Measurements from ENCODE around the gene DDIT4. TPM values are rescaled to one million over a fixed set of nuclear protein-coding genes. Genes with fewer than 3 reads are reported as not detected.

The DDIT4 gene
- total and polyA plus RNA-seq, 9 of the 15 experiments (the other 6 are each of a cell fraction or from before 2014, with no cell fraction given), result 8.2 to 675 (median 159) TPM

DNA sequence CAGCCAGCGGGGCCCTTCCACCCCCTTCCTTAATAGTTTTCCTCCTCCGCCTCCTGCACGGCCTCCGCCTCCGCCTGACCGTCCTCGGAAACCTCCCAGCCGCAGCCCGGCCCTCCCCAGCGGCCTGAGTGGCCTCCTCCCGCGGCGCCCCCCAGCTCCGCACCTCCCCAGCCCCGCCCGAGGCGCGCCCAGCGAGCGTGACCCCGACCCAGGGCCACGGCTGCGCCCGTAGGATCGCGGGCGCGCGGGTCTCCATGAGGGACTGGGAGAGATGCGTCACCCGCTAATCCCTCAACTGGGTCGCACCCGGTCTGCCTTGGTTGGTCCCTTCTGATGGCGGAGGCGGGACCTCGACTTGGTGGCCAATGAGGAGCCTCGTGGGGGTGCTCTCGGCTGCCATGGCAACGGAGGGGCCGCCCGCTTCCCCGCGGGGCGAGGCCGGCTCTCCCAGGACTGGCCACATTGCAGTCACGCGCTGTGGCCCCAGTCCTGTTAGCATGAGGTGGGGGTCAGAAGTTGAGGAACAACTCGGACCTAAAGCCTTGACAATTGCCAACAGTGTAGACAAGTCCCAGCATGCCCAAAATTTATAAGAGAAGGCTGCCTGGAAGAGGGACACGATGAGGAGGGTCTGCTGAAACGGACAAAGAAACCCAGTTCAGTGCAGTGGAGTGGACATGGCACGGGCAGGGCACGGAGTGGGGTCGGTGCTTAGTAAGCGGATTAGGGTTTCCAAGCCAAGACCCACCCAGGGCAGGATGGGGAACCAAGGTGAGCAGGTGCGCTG is 24.3 kb downstream of the DDIT4 start (continued):
- TF ChIP-seq, protein P1, sequence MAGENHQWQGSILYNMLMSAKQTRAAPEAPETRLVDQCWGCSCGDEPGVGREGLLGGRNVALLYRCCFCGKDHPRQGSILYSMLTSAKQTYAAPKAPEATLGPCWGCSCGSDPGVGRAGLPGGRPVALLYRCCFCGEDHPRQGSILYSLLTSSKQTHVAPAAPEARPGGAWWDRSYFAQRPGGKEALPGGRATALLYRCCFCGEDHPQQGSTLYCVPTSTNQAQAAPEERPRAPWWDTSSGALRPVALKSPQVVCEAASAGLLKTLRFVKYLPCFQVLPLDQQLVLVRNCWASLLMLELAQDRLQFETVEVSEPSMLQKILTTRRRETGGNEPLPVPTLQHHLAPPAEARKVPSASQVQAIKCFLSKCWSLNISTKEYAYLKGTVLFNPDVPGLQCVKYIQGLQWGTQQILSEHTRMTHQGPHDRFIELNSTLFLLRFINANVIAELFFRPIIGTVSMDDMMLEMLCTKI (IDR thresholded peaks at IDR 0.05; ENCODE audit: partially characterized antibody), result no peak
- TF ChIP-seq, protein P2, sequence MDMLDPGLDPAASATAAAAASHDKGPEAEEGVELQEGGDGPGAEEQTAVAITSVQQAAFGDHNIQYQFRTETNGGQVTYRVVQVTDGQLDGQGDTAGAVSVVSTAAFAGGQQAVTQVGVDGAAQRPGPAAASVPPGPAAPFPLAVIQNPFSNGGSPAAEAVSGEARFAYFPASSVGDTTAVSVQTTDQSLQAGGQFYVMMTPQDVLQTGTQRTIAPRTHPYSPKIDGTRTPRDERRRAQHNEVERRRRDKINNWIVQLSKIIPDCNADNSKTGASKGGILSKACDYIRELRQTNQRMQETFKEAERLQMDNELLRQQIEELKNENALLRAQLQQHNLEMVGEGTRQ (CRISPR knock-in tag; IDR thresholded peaks at IDR 0.05), result peak; percentile 85
- TF ChIP-seq NFRKB (IDR thresholded peaks at IDR 0.05; ENCODE audit: low read depth), result peak; percentile 94
- TF ChIP-seq, protein P3, sequence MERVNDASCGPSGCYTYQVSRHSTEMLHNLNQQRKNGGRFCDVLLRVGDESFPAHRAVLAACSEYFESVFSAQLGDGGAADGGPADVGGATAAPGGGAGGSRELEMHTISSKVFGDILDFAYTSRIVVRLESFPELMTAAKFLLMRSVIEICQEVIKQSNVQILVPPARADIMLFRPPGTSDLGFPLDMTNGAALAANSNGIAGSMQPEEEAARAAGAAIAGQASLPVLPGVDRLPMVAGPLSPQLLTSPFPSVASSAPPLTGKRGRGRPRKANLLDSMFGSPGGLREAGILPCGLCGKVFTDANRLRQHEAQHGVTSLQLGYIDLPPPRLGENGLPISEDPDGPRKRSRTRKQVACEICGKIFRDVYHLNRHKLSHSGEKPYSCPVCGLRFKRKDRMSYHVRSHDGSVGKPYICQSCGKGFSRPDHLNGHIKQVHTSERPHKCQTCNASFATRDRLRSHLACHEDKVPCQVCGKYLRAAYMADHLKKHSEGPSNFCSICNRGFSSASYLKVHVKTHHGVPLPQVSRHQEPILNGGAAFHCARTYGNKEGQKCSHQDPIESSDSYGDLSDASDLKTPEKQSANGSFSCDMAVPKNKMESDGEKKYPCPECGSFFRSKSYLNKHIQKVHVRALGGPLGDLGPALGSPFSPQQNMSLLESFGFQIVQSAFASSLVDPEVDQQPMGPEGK (CRISPR knock-in tag; IDR thresholded peaks at IDR 0.05; ENCODE audit: borderline replicate concordance), result no peak
- TF ChIP-seq MTA2 (IDR thresholded peaks at IDR 0.05; ENCODE audit: low read depth), result peak; percentile 11; the same call in 1 of the 2 replicates
- TF ChIP-seq FOXP1 (CRISPR knock-in tag; IDR thresholded peaks at IDR 0.05), result peak; percentile 90; the same call in 1 of the 2 replicates
- no peak for TF ChIP-seq NFE2 (IDR thresholded peaks at IDR 0.05; ENCODE audit: low read depth)
- TF ChIP-seq HDAC2 (IDR thresholded peaks at IDR 0.05), result peak; percentile 78
- TF ChIP-seq, protein P4, sequence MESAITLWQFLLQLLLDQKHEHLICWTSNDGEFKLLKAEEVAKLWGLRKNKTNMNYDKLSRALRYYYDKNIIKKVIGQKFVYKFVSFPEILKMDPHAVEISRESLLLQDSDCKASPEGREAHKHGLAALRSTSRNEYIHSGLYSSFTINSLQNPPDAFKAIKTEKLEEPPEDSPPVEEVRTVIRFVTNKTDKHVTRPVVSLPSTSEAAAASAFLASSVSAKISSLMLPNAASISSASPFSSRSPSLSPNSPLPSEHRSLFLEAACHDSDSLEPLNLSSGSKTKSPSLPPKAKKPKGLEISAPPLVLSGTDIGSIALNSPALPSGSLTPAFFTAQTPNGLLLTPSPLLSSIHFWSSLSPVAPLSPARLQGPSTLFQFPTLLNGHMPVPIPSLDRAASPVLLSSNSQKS (CRISPR knock-in tag; IDR thresholded peaks at IDR 0.05), result peak; percentile 24; the same call in 1 of the 2 replicates
- TF ChIP-seq ZNF561 (CRISPR knock-in tag; conservative IDR thresholded peaks at IDR 0.05), result no peak
- TF ChIP-seq SRSF3 (IDR thresholded peaks at IDR 0.05; ENCODE audit: insufficient read depth, low read length), result no peak
- TF ChIP-seq, protein P5, sequence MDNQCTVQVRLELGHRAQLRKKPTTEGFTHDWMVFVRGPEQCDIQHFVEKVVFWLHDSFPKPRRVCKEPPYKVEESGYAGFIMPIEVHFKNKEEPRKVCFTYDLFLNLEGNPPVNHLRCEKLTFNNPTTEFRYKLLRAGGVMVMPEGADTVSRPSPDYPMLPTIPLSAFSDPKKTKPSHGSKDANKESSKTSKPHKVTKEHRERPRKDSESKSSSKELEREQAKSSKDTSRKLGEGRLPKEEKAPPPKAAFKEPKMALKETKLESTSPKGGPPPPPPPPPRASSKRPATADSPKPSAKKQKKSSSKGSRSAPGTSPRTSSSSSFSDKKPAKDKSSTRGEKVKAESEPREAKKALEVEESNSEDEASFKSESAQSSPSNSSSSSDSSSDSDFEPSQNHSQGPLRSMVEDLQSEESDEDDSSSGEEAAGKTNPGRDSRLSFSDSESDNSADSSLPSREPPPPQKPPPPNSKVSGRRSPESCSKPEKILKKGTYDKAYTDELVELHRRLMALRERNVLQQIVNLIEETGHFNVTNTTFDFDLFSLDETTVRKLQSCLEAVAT (IDR thresholded peaks at IDR 0.05), result peak in 1 of 2 experiments; percentile 33; a peak in 1 of 4 replicates
- TF ChIP-seq ZBTB8A (IDR thresholded peaks at IDR 0.05; ENCODE audit: partially characterized antibody), result no peak
- TF ChIP-seq, protein P6, sequence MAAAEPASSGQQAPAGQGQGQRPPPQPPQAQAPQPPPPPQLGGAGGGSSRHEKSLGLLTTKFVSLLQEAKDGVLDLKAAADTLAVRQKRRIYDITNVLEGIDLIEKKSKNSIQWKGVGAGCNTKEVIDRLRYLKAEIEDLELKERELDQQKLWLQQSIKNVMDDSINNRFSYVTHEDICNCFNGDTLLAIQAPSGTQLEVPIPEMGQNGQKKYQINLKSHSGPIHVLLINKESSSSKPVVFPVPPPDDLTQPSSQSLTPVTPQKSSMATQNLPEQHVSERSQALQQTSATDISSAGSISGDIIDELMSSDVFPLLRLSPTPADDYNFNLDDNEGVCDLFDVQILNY (CRISPR knock-in tag; IDR thresholded peaks at IDR 0.05), result no peak
- TF ChIP-seq CHD2 (IDR thresholded peaks at IDR 0.05; ENCODE audit: low read depth, low read length), result peak; percentile 73
- peak; percentile 84; the same call in 1 of the 2 replicates for TF ChIP-seq ELF4 (CRISPR knock-in tag; IDR thresholded peaks at IDR 0.05)
- TF ChIP-seq JUN (IDR thresholded peaks at IDR 0.05; ENCODE audit: borderline replicate concordance, low read depth, low read length), result peak; percentile 57; the same call in 1 of the 2 replicates
- 0 out of 2 replicates have a peak, but pooled peaks have one; percentile 85 for TF ChIP-seq JUN (CRISPR knock-in tag; IDR thresholded peaks at IDR 0.05; ENCODE audit: borderline replicate concordance)
- TF ChIP-seq ZNF830 (CRISPR knock-in tag; IDR thresholded peaks at IDR 0.05), result peak; percentile 84
